NCI-H526 (cell line): Measurements from ENCODE around the gene FRS2.

ENCODE experiments used
- DNase-seq, 2 experiments: peaks; one replicate each; lab custom pipeline; 2025; lab: John Stamatoyannopoulos, UW

Gene FRS2

DNA sequence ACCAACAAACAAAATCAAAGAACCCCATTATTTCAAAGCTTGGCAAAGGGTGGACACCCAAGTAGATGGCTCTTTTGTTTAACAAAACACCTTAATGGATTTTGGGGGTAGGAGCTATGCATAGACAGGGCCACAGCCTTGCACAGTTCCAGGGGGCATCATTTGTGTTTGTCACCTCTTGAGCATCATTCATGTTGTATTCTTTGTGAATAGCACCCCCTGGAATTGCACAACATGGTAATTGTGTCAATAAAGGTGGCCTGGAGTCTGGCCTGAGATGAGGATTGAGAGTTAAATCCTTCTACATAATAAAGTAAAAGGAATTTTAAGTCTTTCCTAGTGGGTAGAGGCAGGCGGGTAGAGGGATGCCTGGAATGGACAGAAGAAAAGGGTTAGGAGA lies 3.3 kb upstream of the FRS2 start:
- no peak for DNase-seq

DNA sequence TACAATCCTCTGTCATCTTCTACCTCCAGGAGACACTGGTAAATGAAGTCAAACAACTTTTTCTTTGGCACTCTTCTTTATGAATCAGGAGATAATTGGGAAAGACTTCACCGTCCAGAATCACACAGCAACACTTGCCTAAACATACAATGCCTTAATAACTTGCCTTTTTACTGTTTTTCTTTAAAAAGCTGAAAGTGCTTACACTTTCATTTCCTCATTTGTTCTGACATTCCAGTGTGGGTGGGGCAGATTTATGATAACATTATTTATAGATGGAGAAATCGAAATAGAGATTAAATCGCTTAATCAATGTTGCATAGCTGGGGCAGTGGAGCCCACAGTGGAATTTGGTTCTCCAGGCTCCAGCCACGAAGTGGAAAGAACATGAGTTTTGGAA lies 2.8 kb upstream of the FRS2 start:
- DNase-seq = no peak

DNA sequence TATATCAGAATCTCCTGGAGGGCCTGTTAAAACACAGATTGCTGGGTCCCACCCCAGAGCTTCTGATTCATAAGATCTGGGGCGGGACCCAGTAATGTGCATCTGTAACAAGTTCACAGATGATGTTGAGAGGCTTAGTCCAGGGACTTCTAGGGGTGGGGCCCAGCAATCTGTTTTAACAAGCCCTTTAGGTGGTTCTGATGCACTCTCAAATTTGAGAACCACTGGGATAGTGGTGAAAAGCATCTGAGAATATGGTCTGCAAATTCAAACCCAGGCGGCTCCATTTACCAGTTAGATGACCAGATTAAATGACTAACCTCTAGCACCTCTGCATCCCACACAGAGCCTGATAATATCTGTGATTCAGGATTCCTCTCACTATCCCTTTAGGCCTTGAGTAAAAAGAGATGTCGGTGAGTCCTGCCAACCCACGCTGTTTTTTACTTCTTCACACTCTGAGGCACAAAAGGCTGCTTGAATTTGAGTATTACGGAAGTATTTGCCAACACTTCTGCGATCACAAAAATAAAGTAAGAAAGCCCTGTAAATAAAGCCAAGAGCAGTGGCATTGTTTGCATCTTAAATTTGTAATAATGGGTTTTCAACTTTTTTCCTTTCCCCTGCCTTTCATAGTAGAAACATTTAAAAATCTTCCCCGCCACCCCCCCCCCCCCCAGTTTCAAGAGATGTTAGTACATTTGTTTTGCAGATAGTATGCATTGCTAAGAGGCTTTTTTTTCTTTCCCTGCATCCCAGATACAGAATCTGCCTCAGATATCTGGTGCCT lies 1.8 kb upstream of the FRS2 start:
- no peak for DNase-seq

DNA sequence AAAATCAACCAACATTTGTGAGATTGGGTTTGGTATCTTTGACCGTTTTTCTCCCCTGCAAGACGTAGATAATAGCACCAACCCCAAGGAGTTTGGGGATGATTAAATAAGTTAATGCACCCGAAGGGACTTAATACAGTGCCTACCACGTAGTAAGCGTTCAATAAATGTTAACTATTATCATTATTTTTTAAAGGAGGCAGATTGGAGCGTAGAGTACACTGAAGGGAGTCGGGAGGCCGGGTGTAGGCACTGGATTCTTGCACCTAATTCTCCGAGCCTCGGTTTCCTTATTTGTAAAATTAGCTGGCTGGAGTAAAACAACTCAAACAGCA lies 367 bp upstream of the FRS2 start:
- DNase-seq = no peak

DNA sequence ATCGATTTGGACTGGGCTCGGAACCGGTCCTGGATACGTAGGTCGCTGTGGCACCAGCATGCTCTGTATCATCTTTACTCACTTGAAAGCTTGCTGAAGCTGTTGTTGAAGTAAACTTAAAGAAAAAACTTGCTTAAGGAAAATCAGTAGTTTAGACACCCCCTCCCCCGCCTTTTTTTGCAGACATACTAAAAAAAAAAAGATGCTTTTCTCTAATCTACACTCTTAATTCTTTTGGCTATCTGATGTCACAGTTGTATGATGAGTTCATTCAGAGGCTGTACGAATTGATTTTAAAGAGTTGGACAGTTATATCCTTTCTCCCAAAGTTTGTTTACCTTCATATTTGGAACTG lies 865 bp downstream of the FRS2 start:
- DNase-seq = no peak

DNA sequence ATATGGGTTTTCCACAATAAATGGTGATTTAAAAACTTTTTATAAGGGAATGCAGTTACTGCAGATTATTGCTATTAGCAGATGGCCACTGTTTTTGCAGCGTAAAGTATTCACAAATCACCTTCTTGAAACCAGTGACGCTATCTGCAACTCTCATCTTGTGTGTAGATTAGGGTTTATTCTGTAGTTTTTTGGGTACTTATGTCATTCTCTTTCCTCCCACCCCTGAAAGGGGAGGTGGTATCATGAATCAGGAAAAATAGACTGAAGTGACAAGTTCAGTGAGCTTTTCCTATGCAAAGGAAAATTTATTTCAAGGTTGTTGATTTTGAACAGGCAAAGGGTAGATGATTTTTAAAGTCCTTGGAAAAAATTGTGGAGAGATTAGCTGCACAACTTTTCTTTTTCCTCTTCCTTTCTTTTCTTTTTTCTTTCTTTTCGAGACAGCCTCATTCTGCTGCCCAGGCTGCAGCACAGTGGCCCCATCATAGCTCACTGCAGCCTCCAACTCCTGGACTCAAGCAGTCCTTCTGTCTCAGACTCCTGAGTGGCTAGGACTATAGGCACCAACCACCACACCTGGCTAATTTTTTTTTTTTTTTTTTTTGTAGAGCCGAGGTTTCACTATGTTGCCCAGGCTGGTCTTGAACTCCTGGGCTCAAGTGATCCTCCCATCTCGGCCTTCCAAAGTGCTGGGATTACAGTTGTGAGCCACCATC lies 1.6 kb downstream of the FRS2 start:
- DNase-seq = no peak

DNA sequence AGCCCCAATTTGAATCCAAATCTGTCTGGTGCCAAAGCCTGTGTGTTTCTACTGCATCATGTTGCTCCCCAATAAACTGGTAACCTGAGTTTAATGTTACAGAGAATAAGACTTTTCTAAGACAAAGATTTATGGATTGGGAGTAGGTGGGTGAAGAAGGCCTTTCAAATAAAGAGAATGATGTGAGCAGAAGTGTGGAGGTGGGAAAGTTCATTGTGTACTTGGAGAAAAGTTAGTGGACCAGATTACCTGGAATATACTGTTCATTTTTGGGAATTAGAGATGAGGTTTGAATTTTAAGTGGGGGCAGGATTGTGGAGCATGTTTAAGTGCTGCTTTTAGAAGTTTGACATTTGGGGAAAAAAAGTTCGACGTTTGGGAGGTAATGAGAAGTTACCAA lies 3.1 kb downstream of the FRS2 start:
- no peak for DNase-seq

DNA sequence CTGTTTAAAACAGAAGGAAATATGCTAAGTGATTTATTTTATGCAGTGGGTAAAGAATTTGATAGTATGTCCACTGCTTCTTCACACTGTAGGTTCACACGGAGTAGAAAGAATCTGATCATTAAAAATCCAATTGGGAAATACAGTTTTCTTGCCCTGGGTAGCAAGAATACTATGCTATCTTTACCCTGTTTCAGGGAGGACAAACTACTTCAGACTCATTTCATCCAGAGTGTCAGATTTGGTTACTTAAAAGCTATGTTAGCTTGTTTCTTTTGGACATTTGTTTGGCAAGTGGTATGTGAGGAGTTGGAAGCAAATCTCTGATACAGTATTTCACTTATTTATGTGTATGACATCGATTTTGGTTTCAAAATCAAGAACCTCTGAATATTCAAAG lies 4.3 kb downstream of the FRS2 start:
- DNase-seq = no peak

DNA sequence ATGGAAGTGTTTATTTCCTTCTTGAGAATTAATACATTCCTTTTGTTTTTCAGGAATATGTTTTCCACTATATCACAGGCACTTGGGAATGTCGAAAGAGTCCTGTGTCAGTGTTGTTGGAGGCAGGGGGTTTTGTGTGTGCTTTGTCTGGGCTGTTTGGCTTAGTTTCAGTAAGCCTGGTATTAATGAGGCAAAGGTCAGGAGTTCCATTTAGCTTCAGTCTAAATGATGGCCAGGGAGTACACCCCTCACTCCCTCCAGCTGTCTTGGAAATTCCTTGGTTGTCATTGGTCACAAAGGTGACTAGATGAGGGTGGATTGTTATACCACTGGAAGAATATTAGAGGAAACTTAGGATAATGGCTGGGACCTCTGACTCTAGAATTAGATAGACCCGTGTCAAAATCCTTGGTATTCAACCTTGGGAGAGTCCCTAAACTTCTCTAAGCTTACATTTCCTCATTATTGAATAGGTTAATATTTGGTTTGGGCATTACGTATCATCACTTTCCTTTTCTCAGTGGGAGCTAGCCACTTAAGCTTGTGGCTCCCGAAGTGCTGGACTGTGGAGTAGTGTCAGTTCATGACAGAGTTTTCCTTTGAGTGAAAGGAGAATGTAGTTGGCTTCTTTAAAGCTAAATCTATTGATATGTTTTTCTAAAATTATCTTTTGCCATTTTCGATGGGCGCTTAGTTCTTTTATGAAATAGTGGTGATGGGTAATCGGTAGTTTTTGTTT lies 5.2 kb downstream of the FRS2 start:
- no peak for DNase-seq

DNA sequence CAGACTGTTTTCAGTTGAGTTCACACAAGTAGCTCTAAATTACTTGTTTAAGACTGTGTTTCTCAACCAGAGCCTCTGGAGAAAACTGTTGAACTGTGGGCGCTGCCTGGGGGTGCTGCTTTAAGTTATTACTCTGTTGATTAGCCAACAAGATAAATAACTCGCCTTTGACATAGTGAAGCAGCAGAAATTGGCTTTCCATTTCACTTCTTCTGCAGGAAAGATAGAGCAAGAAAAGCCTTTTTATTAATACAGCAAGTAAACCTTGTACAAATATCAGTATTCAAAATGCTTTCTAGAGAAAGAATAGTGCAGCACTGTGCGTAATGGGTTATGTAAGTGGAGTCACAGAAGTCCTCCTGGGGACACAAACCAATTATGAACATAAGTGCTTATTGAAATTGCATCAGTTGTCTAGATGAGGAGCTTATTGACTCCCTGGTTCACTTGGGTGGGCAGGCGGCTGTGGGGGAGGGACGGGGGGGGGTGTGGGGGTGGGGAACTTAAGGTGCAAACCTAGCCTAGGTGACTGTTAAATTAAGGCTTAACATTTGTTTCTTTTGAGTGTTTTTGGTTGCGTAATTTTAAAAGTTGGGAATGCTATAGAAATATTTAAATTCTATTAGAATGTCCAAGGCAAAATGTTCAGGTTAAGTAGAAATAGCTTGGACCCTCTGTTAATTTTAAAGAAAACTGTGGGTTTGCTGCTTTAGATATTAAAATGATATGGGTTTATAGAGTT lies 6.3 kb downstream of the FRS2 start:
- no peak for DNase-seq

DNA sequence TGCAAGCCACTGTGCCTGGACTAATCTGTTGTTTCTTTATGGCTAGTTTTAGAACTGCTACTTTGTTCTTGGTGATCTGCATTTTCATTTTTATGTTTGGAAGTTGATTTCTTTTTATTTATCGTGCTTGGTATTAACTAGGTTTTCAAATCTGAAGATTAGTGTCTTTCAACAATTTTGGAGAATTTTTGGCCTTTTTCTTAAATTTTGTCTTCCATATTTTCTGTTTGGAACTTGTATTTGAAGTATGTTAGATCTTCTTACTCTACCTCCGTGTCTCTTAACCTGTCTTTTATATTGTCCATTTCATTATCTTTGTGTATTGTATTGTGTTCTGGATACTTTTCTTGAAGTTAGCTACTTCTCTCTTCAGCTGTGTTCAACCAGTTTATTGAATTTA lies 9.5 kb downstream of the FRS2 start:
- no peak for DNase-seq

DNA sequence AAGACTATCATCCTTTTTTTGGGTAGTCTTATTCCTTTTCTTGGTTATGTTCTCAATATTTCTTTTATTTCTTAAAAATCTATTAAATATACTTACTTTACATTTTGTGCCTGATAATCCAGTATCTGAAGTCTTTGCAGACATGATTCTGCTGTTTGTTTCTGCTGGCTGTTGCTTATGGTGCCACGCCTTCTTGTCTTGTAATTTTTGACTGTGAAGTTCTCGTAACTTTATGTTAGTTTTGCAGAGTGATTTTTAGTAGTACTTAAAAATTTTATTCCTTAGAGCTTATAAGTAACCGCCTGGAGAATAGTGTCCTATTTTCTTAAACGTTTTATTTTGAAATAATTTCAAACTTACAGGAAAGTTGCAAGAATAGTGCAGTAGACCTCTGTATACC lies 10.5 kb downstream of the FRS2 start:
- no peak for DNase-seq

DNA sequence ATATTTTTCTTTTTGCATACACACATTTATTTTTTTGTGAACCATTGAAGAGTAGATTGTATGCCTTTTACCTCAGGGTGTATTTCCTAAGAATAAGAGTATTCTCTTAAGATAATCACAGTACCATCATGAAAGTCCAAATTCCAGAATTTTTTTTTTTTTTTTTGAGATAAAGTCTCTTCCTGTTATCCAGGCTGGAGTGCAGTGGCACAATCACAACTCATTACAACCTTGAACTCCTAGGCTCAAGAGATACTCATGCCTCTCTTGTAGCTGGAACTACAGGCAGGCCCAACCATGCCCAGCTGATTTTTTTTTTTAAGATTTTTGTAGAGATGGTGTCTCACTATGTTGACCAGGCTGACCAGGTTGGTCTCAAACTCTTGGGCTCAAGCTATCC lies 10.9 kb downstream of the FRS2 start:
- no peak for DNase-seq

DNA sequence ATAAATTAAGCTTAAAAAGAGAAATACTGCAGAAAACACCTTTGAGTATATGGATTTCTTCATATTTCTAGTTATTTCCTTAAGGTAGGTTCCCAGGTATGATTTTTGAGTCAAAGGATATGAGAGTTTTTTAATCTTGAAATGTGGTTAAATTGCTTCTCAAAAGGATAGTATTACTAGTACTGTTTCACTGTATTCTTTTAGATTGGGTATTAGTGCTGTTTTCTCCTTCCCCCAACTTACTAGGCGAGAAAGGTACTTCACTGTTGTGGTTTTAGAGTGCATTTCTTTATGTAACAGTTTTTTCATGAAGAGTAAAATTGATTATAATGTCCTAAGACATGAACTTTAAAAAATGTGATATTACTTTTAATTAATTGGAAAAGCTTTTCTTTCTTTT lies 13.5 kb downstream of the FRS2 start:
- no peak for DNase-seq

DNA sequence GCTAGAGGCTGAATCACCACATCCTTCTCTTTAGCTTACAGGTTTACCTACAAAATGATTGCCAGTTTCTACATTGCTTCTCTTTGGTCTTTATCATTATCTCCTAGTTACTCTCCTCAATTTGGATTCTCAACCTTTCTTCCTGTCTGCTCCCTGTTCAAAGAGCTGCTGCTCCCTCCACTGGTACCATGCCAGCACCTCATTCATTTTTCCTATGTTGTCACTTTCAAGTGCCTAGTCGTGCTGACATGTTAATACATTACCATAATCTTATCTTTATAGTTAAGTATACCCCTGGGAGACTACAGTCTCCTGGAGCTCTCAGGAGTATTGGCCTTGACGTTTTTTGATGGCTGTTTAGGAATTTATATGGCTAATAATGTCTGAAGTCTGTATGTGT lies 14.2 kb downstream of the FRS2 start:
- no peak for DNase-seq

DNA sequence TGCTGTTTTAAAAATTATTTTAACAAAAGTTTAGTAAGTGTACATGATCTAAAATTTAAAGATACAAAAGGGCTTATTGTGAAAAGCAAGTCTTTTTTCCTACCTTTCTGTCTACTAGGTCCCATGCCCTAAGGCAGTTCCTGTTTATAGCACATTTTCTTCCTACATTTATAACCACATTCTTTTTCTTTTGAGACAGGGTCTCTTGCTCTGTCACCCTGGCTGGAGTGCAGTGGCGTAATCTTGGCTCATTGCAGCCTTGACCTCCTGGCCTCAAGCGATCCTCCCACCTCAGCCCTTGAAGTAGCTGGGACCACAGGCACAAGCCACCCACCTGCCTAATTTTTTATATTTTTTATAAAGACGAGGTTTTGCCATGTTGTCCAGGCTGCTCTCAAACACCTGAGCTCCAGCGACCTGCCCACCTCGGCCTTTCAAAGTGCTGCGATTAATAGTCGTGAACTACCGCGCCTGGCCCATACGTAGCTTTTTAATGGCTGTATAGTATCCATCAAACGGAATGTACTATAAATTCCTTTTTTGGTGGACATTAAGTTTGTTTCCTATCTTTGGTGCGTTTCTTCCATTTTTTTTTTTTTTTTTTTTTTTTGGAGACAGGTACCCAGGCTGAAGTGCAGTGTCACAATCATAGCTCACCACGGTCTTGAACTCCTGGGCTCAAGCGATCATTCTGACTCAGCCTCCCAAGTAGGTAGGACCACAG lies 20.9 kb downstream of the FRS2 start:
- DNase-seq = no peak

DNA sequence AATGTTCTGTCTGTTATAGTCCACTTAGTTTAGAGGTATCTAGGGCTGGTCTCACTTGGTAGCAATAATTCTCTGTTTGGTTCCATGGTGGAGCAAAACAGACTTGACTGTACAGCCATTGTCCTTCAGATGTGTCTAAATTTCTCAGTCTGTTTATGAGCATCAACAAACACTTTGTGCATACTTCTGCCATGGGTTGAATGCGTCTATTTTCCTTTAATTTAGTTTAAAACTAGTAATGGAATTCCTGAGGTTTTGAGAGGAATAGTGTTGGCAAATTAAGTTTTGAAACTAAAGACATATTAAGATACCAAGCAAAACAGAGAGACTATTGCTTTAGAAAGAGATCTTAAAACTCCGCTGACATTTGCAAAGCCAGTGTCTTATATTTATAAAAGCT lies 22.6 kb downstream of the FRS2 start:
- DNase-seq = no peak

DNA sequence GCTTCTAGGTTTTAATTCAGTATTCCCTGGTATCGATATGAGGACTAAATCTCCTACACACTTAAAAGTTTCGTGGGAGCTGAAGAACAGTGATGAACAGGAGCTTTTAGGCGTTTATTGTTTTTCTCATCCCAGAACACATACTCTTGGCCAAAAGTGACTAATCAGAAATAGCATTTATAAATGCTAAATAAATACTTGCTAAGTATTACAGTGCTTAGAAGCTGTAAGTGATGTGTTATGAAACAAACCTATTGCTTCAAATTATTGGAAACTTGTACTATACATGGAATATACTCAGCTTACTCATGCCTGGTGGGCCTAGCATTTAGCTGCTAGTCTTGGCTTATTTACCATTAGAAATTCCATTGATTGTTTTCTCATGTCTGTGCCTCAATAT lies 24.9 kb downstream of the FRS2 start:
- no peak for DNase-seq

DNA sequence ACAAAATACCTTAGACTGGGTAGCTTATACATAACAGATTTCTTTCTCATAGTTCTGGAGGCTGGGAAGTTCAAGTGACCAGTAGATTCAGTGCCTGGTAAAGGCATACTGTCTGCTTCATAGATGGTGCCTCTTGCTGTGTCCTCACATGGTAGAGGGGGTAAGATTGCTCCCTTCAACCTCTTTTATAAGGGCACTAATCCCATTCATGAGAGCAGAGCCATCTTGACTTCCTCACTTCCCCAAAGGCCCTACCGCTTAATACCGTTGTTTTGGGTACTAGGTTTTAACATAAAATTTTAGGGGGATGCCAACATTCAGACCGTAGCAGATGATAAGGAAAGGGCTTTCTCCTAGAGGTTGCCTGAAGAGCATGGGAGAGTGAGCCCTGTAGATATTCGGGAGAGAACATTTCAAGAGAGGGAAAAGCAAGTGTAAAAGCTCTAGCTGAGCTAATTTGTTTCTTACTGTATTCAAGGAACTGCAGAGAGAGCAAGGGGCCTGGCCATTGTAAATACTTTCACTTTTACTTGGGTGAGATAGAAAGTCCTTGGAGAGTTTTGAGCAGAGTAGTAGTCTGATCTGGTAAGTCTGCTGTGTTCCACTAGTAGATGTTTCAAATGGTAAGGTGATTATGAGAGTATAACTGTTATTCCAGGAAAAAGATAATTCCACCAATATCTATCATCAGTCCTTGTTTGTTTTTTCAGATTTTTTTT lies 27.3 kb downstream of the FRS2 start:
- no peak for DNase-seq

DNA sequence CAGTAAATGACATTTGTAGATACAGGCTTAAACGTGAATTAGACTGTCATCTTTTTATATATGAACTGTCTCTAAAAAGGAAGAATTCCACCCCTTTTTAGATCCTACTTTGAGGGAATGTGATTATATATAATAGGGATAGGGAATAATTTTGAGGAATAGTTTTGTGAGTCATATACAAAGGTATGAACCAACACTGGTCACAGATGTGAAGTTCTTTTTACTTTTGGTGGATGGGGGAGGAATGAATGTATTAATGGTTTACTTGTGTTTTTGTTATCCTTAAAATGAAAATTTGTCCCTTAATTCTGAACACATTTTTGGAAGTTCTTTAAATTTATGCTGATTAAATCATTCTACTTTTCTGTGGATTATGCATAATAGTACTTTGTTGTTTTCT lies 30.4 kb downstream of the FRS2 start:
- no peak for DNase-seq

DNA sequence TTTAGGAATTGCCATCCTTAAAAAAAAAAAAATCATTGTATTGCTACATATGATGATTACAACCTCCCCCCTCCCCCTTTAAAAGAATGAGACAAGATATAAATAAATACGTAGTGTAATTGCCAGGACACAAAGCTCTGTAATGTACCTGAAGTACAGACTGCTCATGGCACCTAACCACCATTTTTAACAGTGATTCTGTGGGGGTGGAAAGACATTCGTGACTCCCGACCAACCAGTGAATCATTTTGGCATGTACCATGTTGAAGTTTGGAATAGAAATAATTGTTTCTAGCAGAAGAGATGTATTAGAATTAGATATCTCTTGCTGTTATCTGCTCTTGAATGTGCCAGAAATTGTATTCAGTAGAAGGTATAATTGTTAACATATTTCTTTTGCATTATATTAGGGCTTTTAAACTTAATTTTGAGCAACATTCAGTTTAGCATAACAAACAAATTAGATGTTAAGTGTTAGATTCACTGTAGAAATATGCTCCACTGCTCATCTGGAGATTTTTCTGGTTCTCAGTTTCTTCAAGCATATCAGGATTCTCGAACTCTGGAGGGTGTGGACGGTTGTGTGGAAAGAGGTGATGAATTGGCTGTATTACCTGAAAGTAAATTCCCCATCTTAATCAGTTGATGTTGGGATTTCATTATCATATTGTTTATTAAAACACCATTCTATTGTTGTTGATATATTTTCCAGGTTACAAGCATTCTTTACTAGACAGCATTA lies 31.1 kb downstream of the FRS2 start:
- DNase-seq = no peak
